Spleen (tissue), 7 donors: ENCODE results near the gene RSAD2.

ENCODE experiments used
- CTCF ChIP-seq, 11 experiments: fragments of 200-600 bp in 7 of 11; fragments of 450-650 bp in 4 of 11; sonication (generic) in 4 of 11; IDR thresholded peaks in 8 of 11; conservative IDR thresholded peaks in 3 of 11; 1 replicate in 7 of 11; 2 replicates in 4 of 11; pipeline versions ENCODE4 v1.4.0 to v1.8.0; 2016 to 2021; ENCODE audit warnings: antibody characterized with exemption in 11 of 11, inconsistent platforms in 4 of 11, mild to moderate bottlenecking in 1 of 11
- POLR2A ChIP-seq, 3 donors: fragments of 450-650 bp; IDR thresholded peaks; one replicate each; pipeline ENCODE4 v1.5.1; 2017; ENCODE audit warnings: antibody characterized with exemption in 3 of 3, mild to moderate bottlenecking in 1 of 3
- POLR2AphosphoS5 ChIP-seq, 3 donors: sonication (generic); formaldehyde crosslinking; IDR thresholded peaks; one replicate each; pipeline ENCODE4 v1.5.1; 2017; ENCODE audit warnings: antibody characterized with exemption in 3 of 3
- donor health status: DM: no; HTN: no; CAD: no; lungs with moderate emphysema.
- donor health status: DM: no; HTN: no; CAD: no.
- donor health status: DM: no; HTN: no; CAD: no.

DNA sequence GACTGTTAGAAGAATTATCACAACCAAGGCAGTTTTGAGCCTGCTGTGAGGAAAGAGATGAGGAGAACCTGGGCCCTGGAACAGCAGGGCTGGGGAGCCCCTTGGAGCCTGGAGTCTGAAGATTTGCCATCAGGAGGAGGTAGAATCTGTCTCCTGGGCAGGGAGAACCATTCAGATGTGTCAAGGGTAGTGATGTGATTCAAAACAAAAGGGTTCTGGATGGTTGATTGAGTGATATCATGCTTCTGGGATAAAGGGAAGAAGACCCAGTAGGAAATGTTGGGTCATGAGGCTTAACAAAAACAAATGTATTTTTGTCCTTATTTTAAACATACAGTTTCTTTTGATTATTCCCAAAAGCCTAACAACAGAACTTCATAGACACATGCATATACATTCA is 68.2 kb downstream of the RSAD2 start:
- no peak for TF ChIP-seq CTCF (IDR thresholded peaks at IDR 0.05 in 8 of 11, conservative IDR thresholded peaks at IDR 0.05 in 3 of 11)
- TF ChIP-seq POLR2AphosphoS5 (IDR thresholded peaks at IDR 0.05), result no peak
- no peak for TF ChIP-seq POLR2A (IDR thresholded peaks at IDR 0.05)
